ENCODE measurements around the gene CACNA1I.

GRCh38 chr22:39661501-39661841, 90.9 kb downstream of the CACNA1I start:
- TF ChIP-seq POLR2AphosphoS5 (IDR thresholded peaks at IDR 0.05) (no peak), CTCF (IDR thresholded peaks at IDR 0.05 in 8 of 11, conservative IDR thresholded peaks at IDR 0.05 in 3 of 11) (no peak), POLR2A (IDR thresholded peaks at IDR 0.05) (no peak)

Measured in spleen (tissue), 7 donors.